Right lobe of liver (tissue), 6 donors: Measurements from ENCODE around the gene S100A11. TPM values are rescaled to one million over a fixed set of nuclear protein-coding genes. Genes with fewer than 3 reads are reported as not detected.
A peak's percentile ranks its signal among the peaks of the same experiment; 100 is the strongest.

Experiments used
- ATAC-seq, 4 donors: fragments of 200-7000 bp; cut with Tn5 transposase; one replicate each; pipeline ENCODE4 v1.9.1; 2020; ENCODE audit warnings: mild to moderate bottlenecking in 4 of 4, moderate library complexity in 4 of 4
- DNase-seq, 3 donors: peaks; one replicate each; pipeline ENCODE4 v3.0.0-alpha.2; 2020
- H3K27ac ChIP-seq, 3 donors: fragments of 200-600 bp; one replicate each; pipeline ENCODE4 v1.8.0; 2022
- H3K27me3 ChIP-seq, 2 donors: fragments of 200-600 bp; one replicate each; pipeline ENCODE4 v1.8.0; 2022
- H3K36me3 ChIP-seq, 4 donors: fragments of 200-600 bp; sonication (generic) in 1 of 4; one replicate each; pipeline versions ENCODE4 v1.5.1 to v1.8.0; 2017 to 2022; ENCODE audit warnings: control low read depth in 1 of 4
- H3K4me1 ChIP-seq, 4 donors: fragments of 200-600 bp; sonication (generic) in 1 of 4; one replicate each; pipeline versions ENCODE4 v1.5.1 to v1.8.0; 2017 to 2022; ENCODE audit warnings: control low read depth in 1 of 4
- H3K4me3 ChIP-seq, 3 donors: fragments of 200-600 bp; one replicate each; pipeline ENCODE4 v1.8.0; 2022
- H3K9me3 ChIP-seq, 4 donors: fragments of 200-600 bp; sonication (generic) in 1 of 4; one replicate each; pipeline versions ENCODE4 v1.5.1 to v1.8.0; 2017 to 2022; ENCODE audit warnings: control low read depth in 1 of 4
- POLR2A ChIP-seq: fragments of 450-650 bp; IDR thresholded peaks from one replicate; pipeline ENCODE4 v1.6.1; 2017; ENCODE audit warnings: antibody characterized with exemption, mild to moderate bottlenecking
- WGBS: methylation state at CpG from one replicate; pipeline ENCODE4 v1.1.6; 2018; ENCODE audit warnings: low coverage, low lambda C conversion rate; ENCODE audit not compliant: insufficient coverage; ENCODE audit errors: missing lambda C conversion rate; 5-methylcytosine and 5-hydroxymethylcytosine counted together
- intact Hi-C, 2 donors: fragments of 100-400 bp; cut with DNase I; formaldehyde crosslinking; loops; one replicate each; pipeline versions ENCODE4 v1.11.2 to v1.14.1; 2022
- total RNA-seq, 6 experiments: library from RNA; depleted of rRNA in 2 of 6; stranded (reverse); fragments of >200 nt in 2 of 6; fragmentation: NEBNext Ultra II Directional in 3 of 6; extraction: Animal tissue kit (Norgen Biotek cat#: 25700) in 3 of 6; gene quantifications; one replicate each; pipeline versions ENCODE4 v1.1.0 to v1.2.4, GENCODE V29; 2016 to 2023
- TF ChIP-seq, protein P1 (sequence below), 4 donors: fragments of 200-600 bp in 3 of 4; fragments of 450-650 bp in 1 of 4; IDR thresholded peaks; one replicate each; pipeline versions ENCODE4 v1.5.1 to v1.8.0; 2016 to 2022; ENCODE audit warnings: antibody characterized with exemption in 4 of 4, mild to moderate bottlenecking in 2 of 4
- donor health status: DM: no; HTN: yes; CAD: no.
- donor health status: DM: no; HTN: no; CAD: no.
- donor health status: DM: no; HTN: no; CAD: no.
- donor health status: DM: no; HTN: yes; CAD: no.
- donor health status: DM: no; HTN: yes; CAD: no.

Gene S100A11
- total RNA-seq, 6 experiments from 2014 or later: 11.0 to 68.5 (median 25.3) TPM

DNA sequence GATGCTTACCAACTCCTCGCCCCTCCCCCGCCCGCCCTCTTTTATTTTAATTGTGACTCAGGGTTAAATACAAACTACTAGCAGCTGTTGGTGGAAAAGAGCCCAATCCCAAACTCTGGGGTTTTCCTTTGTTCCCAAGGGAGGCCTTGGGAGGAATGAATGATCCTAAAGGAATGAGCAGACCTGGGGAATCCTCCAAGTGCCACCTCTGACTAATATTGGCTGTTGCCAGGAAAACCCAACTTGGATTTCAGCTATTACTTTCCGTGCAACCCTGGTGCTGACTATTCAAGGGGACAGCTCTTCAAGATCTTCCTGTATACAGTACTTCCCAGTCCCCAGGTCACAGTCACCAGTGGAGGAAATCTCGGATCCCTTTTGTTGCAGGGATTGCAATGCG is 41.8 kb downstream of the S100A11 start:
- Histone ChIP-seq H3K4me3 (no peak overlapping the region), H3K27me3 (no peaks in the 10 kb centered on the region), H3K36me3 (no peaks in the 10 kb centered on the region), H3K9me3 (no peaks in the 10 kb centered on the region), H3K27ac (no peak overlapping the region), H3K4me1 (peaks cover 0 to 33% (median 13%) of the 10 kb centered on the region in 4 donors)
- intact Hi-C loops: loop anchor here in 1 of 2 donors (10.0 kb wide), 1 partner anchor 60 kb away; no protein-coding TSS in a partner anchor
- no peak for DNase-seq
- 74% methylated on average over 4 of the region's 6 CpGs for WGBS
- TF ChIP-seq POLR2A: no peak
- TF ChIP-seq, protein P1, sequence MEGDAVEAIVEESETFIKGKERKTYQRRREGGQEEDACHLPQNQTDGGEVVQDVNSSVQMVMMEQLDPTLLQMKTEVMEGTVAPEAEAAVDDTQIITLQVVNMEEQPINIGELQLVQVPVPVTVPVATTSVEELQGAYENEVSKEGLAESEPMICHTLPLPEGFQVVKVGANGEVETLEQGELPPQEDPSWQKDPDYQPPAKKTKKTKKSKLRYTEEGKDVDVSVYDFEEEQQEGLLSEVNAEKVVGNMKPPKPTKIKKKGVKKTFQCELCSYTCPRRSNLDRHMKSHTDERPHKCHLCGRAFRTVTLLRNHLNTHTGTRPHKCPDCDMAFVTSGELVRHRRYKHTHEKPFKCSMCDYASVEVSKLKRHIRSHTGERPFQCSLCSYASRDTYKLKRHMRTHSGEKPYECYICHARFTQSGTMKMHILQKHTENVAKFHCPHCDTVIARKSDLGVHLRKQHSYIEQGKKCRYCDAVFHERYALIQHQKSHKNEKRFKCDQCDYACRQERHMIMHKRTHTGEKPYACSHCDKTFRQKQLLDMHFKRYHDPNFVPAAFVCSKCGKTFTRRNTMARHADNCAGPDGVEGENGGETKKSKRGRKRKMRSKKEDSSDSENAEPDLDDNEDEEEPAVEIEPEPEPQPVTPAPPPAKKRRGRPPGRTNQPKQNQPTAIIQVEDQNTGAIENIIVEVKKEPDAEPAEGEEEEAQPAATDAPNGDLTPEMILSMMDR (IDR thresholded peaks at IDR 0.05): no peak
- ATAC-seq: no peak

DNA sequence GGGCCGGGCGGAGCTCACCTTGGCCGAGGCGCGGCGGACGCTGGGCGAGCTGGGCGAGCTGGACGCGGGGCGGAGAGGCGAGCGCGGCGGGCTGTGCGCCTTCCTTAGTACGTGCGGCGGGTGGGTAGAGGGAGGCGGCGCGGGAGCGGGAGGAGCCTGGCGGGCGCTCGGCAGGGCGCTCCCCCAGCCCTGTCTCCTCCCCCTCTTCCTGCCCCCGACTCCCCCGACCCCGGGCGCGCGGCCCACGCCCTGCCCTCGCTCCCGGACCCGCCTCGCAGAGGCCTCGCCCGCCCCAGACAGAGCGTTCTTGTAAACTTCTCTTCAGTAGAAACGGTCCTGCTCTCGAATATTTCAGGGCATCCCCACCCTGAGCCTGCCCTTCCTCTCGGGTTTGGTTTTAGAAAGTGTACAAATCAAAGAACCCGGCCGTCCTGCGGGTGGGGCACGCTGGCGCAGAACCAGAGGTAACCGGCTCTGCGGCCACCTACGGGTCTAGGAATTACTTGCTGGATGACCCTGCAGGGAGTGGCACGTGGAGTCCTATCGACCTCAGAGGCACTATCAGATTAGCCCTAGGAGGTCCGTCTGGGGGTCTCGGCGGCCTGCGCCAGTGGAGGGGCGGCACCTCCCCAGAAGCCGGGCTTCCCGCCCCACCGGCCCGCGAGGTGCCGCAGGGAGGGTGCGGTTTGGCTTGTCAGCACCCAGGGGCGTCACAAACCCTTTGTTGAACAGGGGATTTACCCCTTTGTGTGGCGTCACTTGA is 42.9 kb downstream of the S100A11 start, which contains the start of gene S100A10:
Gene S100A10, minus strand, starts transcription at position 126 of the 763 bp plus-strand sequence. CDS start 7,629 bp downstream, outside the sequence.
- intact Hi-C loops: loop anchor here in 1 of 2 donors (10.0 kb wide), 1 partner anchor 59 kb away; no protein-coding TSS in a partner anchor
- Histone ChIP-seq H3K27ac (peak within 1 kb of the TSS; percentile 83 to 96 (median 85)), H3K36me3 (no peaks in the 10 kb centered on the region), H3K4me3 (peak within 1 kb of the TSS; percentile 83 to 92 (median 85)), H3K9me3 (no peaks in the 10 kb centered on the region), H3K27me3 (no peaks in the 10 kb centered on the region), H3K4me1 (peaks cover 0 to 43% (median 16%) of the 10 kb centered on the region in 4 donors)
- peak; percentile 67 to 91 (median 82) for ATAC-seq
- peak; percentile 81 to 91 (median 88) for DNase-seq
- 2% methylated on average over 17 of the region's 69 CpGs for WGBS
- TF ChIP-seq, protein P1 (IDR thresholded peaks at IDR 0.05): no peak
- peak; percentile 92 for TF ChIP-seq POLR2A

DNA sequence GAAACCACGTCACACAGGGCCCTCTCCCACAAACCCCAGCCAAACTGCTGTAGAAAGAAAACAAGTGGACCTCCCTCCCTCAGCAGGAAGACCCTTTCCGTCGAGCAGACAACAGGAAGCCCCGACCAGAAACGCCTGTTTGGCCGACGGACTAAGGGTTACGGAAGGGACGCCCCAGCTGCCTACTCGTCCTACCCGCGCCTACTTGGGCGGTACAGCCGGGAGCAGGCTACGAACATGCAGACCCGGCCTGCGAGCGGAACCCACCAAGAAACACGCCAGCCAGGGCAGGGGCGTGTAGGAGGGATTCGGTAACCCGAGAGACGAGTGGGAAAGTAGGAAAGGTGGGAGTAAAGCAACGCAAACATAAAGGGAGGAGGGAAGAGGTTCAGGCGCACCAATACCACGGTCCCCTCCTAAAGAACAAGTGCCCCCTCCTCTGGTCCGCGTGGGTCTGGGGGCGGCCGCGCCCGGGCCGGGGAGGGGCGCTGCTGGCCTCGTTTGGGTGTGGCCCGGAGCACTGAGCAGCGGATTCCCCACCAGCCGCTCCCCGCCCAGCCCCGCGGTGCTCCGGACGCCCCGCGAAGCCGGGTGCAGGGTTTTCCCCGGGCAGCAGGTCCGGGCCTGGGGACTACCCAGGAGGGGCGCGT is 43.6 kb downstream of the S100A11 start:
- Histone ChIP-seq H3K4me3 (peak overlapping the region; percentile 83 to 92 (median 85)), H3K4me1 (peaks cover 0 to 43% (median 16%) of the 10 kb centered on the region in 4 donors), H3K27me3 (no peaks in the 10 kb centered on the region), H3K36me3 (no peaks in the 10 kb centered on the region), H3K9me3 (no peaks in the 10 kb centered on the region), H3K27ac (peak overlapping the region; percentile 83 to 96 (median 85))
- 0% methylated on average over 13 of the region's 50 CpGs for WGBS
- peak; percentile 9 to 45 (median 41) for ATAC-seq
- TF ChIP-seq, protein P1 (IDR thresholded peaks at IDR 0.05): no peak
- no peak for TF ChIP-seq POLR2A
- peak in 2 of 3 donors; percentile 47 to 70 for DNase-seq
- intact Hi-C loops: loop anchor here in 1 of 2 donors (10.0 kb wide), 1 partner anchor 58 kb away; no protein-coding TSS in a partner anchor

DNA sequence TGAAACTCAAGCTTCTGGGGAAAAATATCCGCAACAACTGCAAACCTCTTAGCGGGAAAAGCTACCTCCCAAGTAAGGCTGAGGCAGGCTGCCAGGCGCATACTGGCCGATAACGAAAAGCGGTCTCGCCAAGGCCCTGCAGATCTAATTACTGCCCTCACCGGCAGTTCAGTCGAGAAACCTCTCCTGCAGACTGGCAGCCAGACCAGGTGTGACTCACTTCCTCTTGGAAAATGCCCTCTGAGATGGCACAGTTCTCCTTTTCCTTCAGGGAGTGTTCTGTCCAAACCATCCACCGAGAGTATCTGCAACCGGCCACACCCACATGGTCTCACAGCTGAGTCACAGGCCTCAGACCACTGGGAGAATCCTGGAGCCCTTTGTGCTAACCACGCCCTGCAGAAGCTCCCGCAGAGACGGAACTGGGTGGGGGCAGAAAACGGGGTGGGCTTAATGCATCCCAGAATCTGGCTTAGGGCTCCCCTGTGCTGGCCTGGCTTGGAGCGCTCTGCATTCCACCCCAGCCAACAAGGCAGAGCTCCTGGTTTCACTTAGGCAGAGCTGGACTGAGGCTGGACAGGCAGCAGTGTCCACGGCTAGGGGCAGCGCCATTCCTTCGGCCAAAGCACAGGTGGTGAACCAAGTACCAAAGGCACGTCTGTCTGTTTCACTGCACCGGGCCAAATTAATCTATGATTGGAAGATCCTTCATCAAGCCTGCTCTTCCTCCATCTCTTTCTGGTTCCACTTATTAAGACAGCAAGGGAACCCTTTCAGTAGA is 44.3 kb downstream of the S100A11 start:
- WGBS: 12% methylated on average over 11 of the region's 21 CpGs
- TF ChIP-seq, protein P1 (IDR thresholded peaks at IDR 0.05): no peak
- TF ChIP-seq POLR2A: peak; percentile 67
- ATAC-seq (peak; percentile 49 to 67 (median 60)), DNase-seq (peak; percentile 65 to 81 (median 71))
- H3K9me3 ChIP-seq: no peaks in the 10 kb centered on the region
- peaks cover 0 to 43% (median 16%) of the 10 kb centered on the region in 4 donors for H3K4me1 ChIP-seq
- no peaks in the 10 kb centered on the region for H3K36me3 ChIP-seq
- H3K4me3 ChIP-seq: peak overlapping the region; percentile 83 to 92 (median 85)
- H3K27ac ChIP-seq: peak overlapping the region; percentile 83 to 96 (median 85)
- intact Hi-C loops: loop anchor here in 1 of 2 donors (10.0 kb wide), 1 partner anchor 58 kb away; no protein-coding TSS in a partner anchor
- no peaks in the 10 kb centered on the region for H3K27me3 ChIP-seq
